Astrocyte (in vitro differentiated cells and primary cell): ENCODE measurements around the gene SFMBT2.

Experiments used
- EZH2 ChIP-seq: IDR thresholded peaks from 2 replicates; pipeline ENCODE4 v1.6.1; 2012; ENCODE audit warnings: mild to moderate bottlenecking, low read length, inconsistent platforms; ENCODE audit not compliant: insufficient read depth
- TF ChIP-seq, protein P1 (sequence below): IDR thresholded peaks from 2 replicates; pipeline ENCODE4 v1.5.1; 2011; ENCODE audit warnings: low read depth, mild to moderate bottlenecking, inconsistent platforms, low read length, moderate library complexity; ENCODE audit not compliant: insufficient read depth

GRCh38 chr10:7458556-7458955 is 47.7 kb upstream of the SFMBT2 start:
- TF ChIP-seq, protein P1, sequence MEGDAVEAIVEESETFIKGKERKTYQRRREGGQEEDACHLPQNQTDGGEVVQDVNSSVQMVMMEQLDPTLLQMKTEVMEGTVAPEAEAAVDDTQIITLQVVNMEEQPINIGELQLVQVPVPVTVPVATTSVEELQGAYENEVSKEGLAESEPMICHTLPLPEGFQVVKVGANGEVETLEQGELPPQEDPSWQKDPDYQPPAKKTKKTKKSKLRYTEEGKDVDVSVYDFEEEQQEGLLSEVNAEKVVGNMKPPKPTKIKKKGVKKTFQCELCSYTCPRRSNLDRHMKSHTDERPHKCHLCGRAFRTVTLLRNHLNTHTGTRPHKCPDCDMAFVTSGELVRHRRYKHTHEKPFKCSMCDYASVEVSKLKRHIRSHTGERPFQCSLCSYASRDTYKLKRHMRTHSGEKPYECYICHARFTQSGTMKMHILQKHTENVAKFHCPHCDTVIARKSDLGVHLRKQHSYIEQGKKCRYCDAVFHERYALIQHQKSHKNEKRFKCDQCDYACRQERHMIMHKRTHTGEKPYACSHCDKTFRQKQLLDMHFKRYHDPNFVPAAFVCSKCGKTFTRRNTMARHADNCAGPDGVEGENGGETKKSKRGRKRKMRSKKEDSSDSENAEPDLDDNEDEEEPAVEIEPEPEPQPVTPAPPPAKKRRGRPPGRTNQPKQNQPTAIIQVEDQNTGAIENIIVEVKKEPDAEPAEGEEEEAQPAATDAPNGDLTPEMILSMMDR, result no peak
- TF ChIP-seq EZH2, result no peak
